ENCODE results near the gene GOLT1A.

The GOLT1A gene

DNA sequence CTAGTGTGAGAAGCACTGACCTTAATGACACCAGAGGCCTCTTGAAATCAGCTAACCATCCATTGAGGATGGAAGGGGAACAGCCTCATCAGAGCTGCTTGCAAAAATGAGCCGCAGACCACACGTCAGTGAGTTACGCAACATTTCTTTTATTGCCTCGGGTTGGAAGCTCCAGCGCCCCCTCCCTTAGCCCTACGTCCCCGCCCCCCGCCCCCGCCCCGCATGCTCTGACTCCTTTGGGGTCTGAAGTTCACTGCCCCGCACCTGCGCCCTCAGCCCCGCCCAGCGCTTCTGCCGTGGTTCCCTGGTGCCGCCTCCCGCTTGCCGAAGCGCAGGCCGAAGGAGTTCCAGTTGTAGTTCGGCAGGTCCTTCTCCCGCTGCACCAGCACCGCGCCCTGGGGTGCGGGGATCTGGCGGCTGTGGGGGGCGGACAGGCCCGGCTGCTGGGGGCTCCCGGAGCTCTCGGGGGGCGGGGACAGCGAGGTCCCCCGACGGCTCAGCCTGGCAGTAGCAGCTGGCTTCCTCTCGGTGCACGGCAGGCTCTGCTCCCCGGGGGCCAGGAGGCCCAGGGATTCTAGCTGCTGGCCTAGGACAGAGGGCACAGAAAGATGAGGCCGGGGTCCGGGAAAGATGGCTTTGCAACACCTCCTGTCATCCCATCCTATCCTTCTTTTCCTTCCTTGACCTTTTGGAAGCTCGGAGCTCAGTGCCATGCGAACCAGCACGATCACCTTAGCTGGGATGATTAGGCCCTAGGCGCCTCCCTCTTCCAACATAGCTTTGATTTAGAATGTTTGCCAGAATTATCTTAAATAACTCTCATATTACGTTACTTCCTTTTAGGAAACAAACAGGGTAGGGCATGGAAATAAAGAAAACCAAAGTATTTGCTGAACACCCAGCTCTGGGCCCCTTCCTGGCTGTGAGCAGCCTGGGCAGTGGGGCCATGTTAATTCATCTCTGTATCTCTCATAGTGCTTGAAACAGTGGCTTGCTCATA is 23.3 kb downstream of the GOLT1A start:
- no peak for DNase-seq

DNA sequence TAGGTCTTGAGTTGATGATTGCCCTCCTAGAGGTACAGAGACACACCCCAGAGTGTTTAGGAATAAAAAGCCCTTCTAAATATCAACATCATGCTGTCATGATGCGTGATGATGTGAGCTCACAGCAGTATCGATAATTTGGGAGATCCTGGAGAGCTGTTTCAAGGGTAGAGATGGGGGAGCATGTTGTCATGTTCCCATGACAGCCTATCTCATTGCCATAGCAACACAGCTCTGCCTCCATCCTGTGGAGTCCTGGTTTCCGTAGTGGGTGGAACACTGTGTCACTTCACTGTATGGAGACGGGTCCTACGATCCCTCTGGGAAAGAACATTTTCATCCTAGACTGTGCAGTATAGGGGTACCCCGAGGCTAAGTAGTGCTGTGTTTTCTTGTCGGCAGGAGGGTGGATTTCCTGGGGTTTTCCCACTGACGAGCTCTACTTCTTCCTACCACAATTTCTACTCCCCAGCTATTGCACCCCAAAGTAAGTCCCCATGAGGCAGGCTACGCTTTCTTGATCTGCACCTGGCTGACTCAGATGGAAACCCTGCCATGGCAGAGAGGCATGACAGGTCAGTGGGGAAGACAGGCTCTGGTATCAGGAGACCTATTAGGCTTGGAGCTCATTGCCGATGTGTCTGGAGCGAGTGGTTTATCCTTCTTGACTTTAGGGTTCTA is 24.7 kb downstream of the GOLT1A start:
- no peak for DNase-seq

DNA sequence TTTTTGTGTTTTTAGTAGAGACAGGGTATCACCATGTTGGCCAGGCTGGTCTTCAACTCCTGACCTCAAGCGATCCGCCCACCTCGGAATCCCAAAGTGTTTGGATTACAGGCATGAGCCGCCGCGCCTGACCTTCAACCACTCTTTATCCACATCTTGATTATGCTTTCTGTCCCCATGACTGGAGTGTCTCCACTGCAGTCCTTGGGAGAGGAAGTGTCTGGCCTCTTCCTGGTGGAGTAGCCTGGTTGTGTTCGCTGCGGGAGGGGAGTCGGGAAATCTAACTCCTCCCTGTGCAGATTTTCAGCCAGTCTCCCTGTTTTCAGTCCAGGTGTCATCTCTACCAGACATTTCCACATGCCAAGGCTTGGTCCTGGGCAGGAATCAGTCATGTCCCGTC is 27.2 kb downstream of the GOLT1A start:
- no peak for DNase-seq

DNA sequence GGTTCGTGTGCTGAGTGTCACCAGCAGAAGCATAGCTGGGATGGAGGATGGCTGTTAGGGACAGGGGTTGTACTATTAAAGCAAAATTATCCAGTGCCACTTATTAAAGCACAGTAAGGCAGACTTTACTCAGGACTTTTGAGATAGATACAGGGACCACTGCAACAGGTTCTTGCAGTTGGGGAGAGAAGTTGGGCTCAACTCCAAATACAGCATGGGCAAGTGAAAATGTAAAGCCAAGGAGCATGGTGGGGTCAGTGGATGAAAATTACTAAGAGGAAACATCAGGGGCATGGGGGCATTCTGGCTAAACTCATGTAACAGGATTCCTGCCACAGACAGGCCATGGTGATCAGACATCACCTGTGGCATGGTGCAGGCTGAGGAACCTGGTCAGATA is 32.7 kb downstream of the GOLT1A start:
- DNase-seq: no peak

DNA sequence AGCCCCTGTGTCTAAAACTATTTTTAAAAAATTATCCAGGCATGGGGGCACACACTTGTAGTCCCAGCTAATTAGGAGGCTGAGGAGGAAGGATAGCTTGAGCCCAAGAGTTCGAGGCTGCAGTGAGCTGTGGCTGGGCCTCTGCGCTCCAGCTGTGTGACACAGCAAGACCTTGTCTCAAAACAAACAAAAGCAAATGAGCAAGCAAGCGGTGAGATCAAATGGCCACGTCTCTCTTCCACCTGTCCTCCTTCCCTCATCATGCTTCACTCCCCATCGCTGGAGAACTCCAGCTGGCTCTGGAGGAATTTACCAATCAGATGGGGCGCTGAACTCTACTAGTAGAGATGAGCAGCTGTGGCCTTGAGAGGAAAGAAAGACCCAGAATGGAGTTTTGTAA is 33.7 kb downstream of the GOLT1A start:
- DNase-seq: no peak

DNA sequence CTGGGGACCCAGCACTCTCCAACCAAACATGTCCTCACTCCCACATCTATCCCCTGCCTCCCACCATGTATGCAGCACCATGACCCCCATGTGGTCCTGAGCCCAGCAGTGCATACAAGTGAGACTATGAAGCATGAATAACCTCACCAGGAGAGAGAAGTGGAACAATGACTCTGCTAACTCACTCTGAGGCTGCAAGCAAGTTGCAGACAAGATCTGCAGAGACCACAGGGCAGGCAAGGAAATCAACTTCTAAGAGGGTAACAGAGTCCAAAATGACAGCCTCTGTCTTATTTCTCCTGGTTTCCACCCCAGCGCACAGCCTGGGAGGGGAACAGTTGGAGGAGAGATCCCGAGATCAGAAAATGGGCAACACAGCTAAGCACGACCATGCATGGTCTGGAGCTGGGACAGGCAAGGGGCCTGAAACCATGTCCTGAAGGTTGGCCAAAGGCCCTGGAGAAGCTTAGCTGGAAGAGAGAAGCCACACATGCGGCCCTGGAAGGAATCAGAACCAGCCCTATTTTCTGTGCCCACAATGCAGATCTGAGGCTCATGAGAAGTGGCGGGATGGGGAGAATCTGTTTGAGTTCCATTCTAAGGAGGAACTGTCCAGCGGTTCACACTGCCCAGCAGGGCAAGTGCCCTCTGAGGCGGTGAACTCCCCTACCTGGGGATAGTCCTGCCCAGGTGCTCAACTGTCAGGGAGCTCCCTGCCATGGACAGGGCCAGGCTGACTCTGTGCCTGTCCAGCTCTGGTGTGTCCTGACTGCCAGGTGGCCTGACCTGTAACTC is 35.1 kb downstream of the GOLT1A start:
- DNase-seq: no peak

DNA sequence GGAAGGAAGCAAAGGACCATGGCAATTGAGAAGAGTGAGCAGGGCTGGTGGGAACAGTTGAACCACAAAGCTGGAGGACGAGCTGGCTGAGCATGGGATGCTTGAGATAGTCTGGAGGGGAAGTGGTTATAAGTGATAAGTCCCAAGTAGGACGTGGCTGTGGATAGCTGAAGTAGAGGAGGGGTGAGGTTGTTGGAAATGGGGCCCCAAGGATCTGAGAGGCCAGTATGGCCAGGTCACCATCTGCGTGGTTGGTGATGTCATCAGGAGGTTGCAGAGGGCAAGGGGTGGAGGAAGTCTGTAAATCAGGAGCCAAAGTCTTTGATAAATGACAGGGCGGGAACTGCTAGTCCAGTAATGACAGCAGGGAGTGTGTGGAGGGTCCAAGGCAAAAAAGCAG is 36.7 kb downstream of the GOLT1A start:
- DNase-seq: no peak

DNA sequence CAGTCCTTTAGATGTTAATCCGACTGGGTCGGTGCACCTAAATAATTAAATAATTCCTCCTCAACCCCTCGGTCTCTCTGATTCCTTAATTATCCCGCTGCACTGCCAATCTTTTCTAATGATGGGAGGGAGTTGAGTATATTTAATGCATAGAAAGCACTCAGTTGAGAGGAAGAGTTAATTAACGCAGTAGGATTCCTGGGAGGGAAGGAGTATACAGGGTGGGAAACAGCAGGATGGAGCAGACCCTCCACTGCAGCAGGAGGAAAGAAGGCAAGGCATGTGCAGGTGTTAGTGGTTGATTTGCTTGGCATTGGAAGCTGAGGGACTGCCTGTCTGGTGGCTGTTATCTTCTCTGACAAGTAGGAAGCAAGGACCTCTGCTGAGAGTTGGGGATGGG is 37.7 kb downstream of the GOLT1A start:
- DNase-seq: no peak

DNA sequence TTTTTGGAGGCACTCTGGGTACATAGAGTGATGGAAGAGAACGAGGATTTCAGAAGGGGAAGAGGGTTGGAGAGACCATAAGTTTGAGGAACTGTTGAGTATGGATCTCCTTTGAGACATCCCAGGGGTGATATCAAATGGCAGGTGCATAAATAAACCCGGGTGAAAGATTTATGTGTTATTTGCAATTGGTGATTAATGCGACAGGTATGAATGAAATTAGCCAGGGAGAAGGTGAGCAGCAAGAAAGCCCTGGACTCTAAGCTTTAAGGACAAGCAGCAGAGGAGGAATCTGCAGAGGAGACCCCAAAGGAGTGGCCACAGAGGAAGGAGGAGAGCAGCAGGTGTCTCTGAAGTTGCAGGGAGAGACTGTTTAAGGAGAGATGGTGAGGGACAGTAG is 38.8 kb downstream of the GOLT1A start:
- no peak for DNase-seq

DNA sequence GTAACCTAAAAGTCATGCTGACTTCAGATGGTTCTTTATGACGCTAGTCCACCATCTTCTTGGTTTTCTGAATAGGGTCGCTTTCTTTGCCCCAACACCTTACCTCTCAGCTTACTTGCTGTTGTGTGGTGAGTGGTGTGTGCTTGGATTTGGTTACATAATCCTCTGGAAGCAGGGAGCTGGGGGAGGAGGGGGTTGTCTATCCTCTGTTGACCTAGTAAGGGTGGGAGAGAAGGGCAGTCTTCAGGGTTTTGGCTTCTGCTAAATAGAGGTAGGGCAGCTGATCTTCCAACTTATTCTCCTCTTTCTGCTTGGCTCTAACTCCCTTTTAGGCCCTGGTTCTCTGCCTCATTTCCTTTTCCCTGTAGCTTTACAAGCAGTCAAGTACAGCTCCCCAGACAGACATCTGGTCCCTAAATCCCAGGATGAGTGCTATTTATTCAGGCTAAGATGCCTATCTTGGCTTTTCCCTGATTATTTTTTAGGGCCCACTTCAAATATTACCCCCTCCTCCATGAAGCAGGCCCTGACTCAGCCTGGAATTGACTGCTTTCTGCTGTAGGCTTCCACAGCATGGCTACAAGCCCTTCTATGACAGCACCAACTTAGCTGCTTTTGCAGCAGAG is 41.3 kb downstream of the GOLT1A start:
- DNase-seq: no peak

DNA sequence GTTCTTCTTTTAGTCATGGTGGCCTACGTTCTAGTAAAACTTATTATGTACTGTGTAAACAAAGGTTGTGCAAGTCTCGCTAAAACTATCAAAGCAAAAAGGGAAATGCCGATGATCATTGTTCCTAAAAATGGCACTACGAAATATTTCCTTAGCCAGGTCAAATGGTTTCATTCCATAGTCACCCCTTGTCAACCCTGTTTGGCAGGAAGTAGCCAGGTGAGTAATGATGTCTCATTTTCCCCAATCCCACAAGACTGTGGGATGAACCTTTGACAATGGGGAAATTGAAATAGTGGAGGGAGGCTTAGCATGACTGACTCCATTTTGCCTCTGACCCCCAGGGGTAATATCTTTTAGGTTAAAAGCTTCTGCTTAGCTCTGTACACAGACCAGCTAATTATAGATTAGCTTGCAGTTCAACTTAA is 42.0 kb downstream of the GOLT1A start:
- no peak for DNase-seq

DNA sequence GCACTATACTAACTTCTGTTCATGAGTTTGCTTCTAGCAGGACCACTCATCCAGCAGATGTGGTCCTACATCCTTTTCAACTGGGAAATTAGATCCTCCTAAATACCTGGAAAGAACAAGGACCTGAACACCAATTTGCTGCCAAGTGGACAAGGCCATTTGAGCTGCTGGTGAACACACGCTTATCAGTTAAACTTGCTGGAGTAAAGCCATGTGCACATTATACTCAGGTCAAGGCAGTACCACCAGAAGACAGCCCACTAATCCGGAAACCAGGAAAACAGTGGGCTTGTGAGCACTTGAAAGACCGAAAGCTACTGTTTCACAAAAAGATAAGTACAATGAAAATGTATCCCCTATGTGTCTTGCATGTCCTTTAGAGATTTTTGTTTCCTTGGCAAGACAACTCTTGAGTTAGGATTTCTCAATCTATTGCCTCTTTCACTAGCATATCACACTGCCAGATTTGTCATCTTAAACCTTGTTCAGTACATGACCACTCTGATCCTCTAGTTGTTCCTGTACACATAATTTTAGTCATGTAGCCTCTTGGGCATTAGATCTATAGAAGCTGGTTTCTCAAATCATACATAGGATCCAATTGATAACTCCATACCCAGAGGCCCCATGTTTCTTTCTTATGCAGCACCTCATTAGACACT is 43.2 kb downstream of the GOLT1A start:
- DNase-seq: no peak

DNA sequence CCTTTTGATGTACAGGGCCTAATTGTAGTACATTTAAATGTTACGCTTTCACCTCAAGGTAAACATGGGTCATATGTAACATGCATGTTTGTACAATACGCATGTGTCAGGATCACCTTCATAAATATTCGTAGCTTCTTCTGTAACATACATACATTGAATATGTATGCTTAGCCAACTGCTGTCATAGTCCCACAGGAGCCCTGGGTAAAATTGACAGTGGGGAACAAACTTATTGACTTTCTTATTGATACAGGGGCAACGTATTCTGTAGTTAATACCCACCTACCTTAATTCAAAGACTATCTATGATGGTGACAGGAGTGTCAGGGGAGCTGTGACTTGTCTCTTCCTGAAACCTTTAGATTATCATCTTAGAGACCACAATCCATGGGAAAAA is 43.9 kb downstream of the GOLT1A start:
- no peak for DNase-seq

DNA sequence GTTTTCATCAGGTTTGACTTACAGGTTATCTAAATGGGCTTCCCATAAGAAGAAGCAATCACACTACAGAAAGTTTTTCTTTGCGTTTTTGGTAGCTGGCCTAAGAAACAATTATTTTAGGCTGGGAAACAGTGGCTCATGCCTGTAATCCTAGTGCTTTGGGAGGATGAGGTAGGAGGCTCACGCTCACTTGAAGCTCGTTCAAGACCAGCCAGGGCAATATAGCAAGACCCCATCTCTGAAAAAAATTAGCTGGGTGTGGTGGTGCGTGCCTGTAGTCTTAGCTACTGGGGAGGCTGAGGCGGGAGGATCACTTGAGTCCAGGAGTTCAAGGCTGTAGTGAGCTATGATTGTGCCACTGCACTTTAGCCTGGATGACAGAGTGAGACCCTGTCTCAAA is 46.1 kb downstream of the GOLT1A start:
- no peak for DNase-seq

DNA sequence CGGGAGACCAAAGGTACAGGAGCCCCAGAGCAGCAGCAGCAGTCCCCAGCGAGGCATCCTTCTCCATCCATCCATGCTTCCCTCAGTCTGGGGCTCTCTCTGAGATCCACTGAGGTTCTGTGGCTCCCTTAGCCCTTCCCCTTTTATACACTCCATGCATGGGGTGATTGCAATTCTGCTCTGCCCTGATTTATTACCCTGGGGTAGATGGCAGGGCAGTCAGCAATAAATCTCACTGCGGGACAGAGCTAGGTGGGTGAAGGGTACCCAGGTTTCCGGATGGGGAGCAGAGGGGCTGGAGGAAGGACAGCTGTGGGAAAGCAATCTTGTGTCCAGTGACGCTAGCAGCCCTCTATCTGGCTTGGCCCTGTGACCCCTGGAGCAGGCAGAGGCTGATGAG is 47.6 kb downstream of the GOLT1A start, which contains the start of gene REN:
Gene REN (minus strand): TSS at position 119 of the 400 bp plus-strand sequence. CDS start 44 bp downstream, at position 75.
- DNase-seq: no peak

DNA sequence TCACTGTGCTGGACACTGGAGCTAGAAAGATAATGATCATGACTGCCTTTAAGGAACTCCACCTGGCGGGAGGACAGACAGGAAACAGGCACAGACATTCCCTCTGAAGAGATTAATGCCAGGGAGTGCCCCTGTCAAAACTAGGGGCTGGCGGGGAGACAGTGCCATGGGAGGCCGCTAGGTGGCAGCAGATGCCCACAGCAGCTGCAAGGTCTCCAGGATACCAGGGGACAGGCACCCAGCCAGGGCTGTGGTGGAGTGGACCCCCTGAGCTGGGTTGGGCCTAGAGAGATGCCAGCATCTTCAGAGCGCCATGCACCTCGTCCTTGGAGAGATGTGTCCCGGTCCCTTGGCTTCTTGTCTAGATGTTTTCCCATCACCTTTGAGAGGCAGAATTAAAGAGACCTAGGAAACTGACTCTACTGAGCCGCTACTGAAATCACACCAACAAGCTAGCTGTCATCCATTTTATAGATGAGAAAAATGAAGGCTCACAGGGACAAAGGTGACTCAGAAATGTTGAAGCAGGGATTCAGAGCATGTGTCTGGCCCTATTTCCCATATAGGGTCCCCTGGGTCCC is 51.2 kb downstream of the GOLT1A start:
- DNase-seq: peak; percentile 80

DNA sequence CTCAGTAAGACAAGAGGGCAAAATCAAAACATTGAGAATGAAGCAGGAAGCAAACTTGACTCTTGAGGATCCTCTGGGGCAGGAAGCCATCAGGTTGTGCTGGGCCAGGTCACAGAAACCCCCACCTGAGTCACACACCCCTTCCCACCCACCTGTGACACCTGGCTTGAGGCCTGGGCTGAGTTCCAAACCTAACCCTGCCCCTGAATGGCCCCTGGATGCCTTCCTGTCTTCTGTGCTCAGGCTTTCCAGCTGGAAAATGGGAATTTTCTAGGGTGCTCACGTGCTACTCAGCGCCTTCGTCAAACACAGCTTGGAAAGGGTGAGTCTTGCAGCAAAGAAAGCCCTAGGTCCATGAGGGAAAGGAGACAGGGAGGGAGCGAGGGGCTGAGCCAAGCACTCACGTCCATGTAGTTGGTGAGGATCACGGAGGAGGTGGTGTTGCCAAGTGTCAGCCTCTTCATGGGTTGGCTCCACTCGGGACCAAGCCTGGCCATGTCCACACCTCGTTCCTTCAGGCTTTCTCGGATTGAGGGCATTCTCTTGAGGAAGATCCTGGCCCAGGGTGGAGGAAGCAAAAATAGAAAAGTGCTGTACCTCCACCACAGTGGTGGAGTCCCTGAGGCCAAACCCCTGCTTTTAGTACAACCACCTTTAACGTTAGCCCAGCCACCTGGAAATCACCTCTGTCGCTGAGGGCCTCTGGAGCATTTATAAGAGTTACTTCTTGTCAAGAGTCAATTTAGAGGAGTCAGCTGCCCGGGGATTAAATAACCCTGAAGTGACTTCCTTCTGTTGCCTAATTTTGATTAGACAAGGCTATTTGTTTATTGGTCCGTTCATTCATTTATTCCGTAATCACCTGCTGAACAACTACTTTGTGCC is 51.9 kb downstream of the GOLT1A start:
- no peak for DNase-seq

DNA sequence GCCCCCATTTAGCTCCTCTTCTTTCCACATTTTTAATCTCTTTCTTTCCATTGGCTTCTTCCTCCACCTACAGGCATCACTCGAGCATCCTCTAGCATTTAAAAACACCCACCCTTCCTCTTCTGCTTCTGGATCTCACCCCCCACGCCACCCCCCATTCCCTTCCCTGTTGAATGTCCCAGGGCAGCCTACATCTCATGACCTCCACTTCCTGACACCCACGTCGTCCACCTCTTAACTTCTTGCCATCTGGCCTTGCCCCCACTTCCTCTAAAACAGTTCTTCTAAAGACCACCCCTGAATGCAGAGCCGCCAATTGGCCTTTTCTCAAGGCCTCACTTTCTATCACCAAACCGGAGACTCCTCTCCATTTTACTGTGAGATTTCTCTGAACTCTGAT is 55.8 kb downstream of the GOLT1A start:
- DNase-seq: no peak

DNA sequence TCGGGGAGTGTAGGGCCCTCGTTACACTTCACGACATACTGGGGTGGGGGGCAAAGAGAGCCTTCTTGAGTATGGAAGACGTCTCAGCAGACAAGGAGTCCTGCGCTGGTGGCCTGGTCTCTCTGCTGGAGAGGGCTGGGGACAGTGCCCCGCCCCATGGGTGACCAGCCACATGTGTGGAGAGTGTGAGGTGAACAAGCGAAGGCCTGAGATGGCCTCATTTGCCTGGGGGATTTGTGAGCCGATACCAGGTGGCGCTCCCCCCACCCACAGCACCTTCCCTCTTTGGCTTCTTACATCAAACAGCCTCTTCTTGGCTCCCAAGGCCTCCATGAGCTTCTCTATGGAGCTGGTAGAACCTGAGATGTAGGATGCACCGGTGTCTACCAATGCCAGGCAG is 57.9 kb downstream of the GOLT1A start:
- DNase-seq: no peak

DNA sequence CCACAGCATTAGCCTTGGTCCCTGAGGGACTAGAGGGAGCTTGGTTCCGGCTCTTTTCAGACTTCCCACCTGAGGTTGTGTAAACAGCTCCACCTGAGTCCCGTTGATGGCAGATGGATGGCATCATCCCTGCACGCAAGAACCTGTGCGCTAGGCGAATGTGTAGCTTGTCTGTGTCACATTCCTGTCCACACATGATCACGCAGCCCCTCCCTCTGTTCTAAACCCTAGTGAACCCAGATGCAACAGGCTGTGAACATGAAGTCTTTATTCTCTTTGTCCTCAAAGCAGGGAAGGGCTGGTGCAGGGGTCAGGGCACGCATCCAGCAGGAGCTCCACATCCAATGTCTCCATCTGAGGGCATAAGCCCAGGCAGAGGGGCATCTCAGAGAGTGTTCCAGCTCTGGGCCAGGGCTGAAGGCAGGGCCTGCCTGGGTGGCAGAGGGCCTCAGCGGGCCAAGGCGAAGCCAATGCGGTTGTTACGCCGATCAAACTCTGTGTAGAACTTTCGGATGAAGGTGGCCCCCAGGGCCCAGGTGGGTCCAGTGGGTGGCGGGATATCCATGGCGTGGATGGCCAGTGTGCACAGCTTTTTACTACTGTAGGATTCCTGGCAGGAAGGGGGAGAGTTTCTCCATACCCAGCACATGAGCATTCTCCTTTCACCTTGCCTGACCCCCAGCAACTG is 59.1 kb downstream of the GOLT1A start:
- no peak for DNase-seq

Measured in NCI-H1105 treated with DMSO at 0.1 percent for 48 hours (cell line).